AML-193 (cell line): ENCODE data around the gene PIBF1.
"Not testable (repeated sequence)": the region's sequence is repeated elsewhere in the genome, so short reads cannot be mapped to it uniquely, and the experiment has no call there.

Source experiments
- DNase-seq, 2 experiments: peaks; one replicate each; lab custom pipeline; 2025; lab: John Stamatoyannopoulos, UW

The PIBF1 gene

DNA sequence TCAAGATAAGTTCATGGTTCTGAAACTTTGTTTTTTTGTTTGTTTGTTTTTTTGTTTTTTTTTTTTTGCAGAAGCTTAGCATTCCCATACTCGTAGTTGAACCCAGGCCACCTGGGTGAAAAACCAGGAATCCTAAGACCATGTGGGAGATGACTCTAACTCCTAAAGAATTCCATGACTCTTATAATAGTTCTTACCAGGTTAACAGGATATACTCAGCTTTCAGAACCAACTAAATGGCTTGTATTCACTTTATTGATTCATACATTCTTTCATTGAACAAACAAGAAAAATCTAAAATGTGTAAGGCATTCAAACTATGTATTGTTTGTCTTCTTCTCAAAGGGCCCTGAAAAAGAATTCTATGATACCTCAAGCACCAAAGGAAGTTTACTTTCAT, 236.4 kb downstream of the PIBF1 start:
- no peak for DNase-seq

DNA sequence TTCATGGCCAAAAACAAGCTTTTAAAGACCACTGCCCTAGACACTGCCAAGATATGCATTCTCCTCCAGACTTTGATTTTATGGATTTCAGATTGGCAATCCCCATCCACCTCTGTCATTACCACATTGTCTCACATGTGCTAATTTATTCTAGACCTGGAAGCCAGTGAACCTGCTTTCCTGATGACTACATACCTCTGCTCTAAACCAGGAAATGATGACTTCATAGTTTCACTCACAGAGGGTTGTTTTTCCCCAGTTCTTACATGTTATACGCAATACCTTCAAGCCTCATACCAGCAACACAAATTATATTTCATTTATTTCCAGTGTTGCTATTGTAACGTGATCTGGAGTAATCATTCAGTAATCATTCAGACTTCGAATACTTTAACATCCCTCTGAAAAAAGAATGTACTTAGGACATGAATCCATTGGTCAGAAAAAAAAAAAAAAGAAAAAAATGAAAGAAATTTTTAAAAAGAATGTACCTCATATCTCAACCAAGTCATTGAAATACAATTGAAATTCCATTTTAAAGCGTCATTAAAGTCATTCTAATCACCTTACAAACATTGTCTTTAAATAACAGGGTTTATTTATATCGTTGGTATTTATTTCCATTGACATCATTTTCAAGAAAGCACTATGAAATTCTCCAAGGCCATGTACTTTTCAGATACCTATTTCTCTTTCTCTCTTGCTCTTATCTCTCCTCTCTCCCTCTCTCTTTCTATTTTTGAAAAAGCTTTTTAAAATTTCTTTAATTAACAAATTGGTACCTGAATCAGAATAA, 243.5 kb downstream of the PIBF1 start:
- DNase-seq: no peak

DNA sequence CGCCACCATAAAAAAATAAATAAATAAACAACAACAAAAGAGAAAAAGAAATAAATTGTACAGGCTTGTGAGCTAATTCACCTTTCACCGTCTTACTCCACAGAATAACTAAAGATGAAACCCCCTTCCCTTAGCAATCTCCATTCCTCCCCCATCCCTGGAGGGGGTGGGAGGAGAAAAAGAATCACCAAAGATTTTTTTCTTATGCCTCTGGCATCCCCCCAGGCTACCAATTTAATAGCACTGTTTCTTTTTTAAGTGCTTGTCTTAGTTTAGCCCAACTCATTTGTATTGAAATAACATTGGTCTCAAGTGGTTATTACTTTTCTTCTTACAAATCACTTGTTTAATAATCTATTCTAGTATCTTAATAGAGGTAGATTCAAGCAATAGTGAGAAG, 253.0 kb downstream of the PIBF1 start:
- DNase-seq: no peak

DNA sequence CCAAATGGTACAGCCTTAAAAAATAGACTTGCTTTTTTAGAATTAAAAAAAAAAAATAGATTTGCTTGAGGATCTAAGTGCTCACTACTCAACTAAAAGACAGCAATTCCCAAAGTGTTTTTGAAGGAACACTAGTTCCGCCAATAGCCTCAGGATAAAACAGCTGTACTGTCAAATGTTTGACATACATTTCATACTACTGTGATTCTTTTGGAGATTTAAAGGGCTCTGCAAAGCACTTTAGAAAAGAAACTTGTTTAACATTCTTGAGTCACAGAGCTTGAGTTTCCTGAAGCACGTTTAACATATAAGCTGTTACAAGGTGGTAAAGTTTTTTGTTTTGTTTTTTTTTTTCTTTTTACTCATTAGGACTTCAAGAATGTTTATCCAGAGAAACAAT, 253.7 kb downstream of the PIBF1 start:
- DNase-seq: no peak

DNA sequence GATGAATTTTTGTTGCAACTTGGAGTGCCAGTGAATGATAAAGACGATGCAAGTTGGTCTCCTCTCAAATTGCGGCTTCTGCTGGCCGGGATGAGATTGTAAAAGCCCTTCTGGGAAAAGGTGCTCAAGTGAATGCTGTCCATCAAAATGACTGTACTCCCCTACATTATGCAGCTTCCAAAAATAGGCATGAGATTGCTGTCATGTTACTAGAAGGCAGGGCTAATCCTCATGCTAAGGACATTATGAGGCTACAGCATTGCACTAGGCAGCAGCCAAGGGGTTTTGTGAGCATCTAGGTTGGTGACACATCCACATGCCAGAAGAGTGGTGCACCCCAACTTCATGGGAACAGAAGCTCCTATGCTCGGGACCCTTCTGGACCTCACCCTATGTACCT, 254.6 kb downstream of the PIBF1 start:
- DNase-seq: no peak

DNA sequence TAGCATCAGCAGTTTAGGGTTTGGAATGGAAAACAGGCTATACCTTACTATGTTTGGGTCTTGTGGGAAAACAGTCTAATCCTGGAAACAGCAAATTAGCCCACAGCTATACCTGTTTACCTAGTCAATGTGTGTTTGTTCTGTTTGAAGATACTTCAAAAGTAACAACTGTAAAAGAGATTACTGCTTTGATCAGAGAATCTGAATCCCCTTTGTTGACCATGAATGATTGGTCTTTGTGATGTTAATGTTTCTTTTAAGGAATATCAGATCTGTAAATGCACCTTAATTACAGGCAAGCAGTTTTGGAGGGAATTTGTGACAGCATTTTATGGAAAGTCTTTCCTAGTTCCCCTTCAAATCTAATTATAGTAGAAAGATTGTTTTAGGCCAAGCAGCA, 256.1 kb downstream of the PIBF1 start:
- no peak for DNase-seq

DNA sequence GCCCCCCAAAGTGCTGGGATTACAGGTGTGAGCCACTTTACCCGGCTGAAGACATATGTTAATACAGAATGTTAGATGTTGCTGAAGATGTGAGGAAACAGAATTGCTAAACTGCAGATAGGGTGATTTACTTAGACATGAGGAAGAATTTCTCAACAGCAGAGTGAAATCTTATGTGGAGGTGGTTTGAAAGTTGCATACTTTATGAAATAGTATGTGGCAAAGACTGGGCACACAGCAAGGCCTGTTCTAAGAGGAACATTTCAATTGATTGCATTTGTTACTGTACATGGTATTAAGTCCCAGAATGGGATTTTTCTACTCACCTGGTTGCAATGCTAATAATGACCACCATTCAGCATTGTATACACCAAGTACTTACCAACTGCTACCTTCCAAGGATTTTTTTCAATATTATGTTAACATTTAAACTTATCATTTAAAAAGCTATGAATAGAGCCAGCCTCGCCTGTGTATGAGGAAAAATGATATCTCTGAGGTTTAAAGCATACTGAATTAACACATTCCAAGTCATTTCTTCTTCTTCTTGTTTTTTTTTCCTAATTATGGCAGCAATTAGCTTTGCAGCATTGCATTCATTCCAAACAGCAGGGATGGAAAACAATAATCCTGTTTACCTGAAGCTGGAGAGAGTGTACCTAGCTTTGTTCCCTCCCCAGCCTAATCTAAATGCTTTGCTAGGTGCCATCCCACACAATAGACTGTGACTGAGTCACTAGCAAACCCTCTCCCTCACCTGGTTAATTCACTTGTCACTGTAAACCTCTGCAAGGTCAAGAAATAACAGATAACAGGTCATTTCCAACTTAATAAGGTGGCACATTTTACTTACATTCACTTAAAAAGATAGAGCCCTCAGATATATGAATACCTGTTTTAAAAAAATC, 257.5 kb downstream of the PIBF1 start:
- peak; percentile 87 to 89 for DNase-seq

DNA sequence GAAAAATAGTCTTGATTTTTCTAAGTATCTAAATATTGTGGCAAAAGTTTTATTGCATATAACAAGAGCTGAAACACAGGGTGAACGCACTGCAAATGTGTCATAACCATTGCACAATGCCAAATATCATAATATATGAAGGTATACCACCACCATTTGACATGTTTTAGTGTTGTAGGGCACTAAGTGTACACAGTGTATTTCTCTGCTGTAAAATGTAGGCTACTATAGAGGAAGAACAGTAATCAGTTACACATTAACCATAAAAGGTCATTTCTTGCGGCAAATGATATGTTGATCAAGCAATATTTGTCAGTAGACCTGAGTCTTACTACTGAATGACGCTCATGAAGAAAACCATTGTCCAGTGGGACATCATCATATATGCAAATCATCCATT, 258.6 kb downstream of the PIBF1 start:
- no peak for DNase-seq

DNA sequence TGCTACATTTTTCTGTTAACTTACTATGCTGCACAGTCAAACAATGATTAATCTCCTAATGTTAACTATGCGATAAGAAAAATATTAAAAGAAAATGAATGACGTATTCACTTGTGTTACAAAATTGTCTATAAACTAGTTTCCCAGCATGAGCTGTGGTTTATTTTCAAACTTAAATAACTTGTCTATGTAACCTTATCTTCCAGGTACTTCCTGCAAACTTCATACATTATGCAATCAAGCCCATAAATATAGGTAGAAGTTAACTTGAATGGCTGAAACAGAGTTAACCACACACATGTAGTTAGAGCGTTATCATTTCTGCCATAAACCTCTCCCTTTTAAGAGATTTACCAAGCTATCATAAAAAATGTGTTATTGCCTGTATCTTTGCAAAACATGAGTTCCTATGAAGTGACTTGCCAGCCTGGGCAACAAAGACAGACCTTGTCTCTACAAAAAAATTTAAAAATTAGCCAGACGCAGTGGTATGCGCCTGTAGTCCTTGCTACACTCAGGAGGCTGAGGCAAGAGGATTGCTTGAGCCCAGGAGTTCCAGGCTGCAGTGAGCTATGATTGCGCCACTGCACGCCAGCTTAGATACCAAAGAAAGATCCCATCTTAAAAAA, 259.1 kb downstream of the PIBF1 start:
- DNase-seq: no peak

DNA sequence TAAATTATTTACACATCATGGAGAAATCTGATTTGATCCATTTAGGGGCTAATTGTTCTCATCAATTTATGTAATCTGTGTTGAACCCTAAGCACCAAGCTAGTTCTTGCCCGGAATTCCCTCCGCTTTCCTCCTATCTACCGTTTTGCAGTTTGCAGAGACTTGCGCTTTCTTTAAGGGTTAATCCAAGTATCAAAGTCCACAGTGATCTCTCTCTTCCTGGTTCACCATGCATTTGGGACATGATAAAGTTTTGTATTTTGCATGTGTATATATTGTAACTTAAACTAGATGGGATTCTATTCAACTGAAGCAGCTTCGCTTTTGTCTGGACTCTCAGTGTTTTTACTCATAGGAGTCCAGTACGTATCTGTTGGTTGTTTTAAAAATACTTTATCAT, 263.1 kb downstream of the PIBF1 start:
- no peak for DNase-seq

DNA sequence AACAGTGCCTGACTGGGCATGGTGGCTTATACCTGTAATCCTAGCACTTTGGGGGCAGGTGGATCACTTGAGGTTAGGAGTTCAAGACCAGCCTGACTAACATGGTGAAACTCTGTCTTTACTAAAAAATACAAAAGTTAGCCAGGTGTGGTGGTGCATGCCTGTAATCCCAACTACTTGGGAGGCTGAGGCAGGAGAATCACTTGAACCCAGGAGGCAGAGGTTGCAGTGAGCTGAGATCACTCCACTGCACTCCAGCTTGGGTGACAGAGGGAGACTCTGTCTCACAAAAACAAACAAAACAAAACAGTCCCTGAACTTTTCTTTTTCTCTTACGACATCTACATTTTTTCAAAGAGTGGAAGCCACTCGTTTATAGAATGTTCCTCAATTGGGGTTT, 266.7 kb downstream of the PIBF1 start:
- DNase-seq: not testable (repeated sequence)

DNA sequence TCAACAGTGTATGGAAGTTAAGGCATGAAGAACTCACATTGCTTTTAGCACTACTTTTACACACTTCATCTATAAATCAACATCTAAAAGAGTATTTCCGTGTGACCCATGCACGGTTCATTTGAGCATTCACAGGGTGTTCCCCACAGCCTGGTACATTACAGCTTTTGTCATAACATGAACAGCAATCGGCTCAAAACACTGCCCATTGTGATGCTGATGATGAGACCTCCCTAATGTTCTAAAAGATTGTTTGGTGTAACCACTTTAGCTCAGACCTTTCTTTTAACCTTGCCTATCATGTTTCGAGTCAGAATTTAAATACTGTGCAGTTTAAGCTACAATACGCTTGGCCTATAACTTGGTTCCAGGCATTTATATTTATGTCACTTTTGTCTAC, 272.8 kb downstream of the PIBF1 start:
- DNase-seq: no peak

DNA sequence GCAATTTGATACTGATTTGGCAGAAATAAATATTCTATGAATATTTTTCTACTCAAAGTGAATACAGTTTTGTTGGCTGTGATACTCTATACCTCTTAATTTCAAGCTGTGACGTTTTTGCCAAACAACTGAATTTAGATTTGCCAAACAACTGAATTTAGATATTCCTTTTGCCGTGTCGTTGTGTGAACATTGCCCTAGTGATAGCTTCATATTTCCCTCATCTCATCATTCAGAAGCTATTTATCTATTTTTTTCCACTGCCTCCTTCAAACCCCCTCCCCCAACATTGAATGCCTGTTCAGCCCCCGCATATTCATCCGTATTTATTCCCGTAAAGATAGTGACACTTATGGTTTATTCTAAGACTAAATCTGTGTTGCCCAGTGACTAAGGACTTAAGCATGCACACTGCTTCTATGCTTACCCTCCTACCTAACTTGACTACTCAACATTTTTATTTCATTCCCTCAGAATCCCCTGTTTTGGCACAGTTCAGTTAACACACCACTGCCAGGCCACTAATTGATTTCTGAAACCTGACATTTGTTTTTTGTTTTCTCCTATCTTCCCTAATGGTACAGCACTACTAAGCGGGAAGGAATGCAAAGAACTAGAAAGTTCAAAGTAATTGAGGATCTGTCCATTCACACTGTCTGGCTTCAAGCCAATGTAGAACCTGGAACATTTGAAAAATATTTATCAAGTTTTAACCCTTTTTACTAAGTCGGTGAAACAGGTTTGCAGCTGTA, 274.1 kb downstream of the PIBF1 start:
- no peak for DNase-seq

DNA sequence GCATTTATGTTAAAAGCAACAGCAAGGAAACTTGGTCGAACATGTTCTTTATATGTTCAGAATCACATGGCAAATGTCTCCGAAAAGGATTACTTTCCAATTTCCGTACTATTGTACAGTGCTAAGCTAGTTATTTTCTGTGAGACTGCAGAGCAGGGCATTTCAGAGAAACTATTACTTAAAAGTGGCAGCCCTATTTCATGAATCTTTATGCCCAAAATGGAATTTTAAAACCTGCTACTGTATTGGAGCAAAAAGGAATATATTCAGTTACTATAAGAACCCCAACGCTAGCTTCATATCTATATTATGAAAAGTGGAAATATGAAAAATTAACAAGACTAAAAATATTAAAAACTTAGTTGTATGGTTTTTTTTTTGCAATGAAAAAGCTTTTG, 274.6 kb downstream of the PIBF1 start:
- DNase-seq: no peak

DNA sequence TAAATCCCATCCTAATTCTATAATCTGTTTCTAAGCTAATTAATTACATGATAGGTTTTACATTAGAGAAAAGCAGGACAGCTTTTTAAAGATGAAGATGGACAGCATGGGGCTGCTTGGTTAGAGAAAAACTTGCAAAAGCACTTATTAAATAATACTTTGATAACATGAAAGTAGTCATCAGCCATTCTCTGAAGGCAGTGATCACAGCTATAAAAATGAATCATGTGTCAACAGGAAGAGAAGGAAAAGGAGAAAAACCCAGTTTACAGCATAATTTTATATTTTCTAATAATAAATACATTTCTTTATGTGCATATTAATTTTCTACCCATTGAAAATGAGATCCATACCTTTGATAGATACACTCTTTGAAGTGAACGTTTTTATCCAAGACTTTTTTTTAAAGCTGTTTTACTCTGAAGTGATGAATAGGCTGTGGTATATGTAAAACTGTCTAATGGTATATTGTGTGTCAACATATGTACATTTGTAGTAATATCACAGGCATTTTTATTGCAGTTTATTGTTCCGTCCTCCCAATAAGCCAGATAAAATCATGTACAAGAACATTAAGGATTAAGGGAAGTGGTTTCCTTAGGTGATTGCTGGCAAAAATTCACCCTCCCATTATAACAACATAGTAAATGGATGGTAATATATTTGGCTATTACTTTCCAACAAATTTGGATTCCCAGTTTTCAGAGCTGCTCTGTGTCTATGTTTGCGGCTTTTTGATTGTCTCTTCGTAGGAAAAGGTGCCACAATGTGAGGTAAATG, 275.5 kb downstream of the PIBF1 start:
- no peak for DNase-seq

DNA sequence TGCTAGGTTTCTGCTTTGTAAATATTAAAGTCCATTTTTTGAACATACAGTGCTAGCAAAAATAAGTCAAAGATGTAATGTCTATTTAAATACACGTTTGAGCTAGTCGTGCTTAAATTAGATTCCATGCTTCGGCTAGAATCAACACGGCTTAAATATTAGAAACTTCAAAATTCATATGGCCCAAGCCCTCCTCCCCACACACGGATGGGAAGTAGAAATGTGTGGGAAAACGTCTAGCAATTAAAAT, 276.1 kb downstream of the PIBF1 start:
- DNase-seq: no peak

DNA sequence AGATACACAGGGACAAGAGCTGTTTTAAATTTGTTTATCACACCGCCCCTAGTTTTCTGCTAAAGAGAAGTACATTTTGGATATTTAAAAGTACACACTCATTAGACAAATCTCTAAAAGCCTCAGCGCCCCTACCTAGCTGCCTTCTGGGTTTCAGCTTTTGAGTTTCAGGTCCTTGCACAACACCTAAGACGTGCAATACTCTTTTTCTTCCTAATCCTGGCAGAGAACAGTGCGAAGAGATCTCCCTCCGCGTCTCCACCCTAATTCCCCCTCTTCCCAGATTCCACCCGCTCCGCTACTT, 276.5 kb downstream of the PIBF1 start:
- DNase-seq: no peak

DNA sequence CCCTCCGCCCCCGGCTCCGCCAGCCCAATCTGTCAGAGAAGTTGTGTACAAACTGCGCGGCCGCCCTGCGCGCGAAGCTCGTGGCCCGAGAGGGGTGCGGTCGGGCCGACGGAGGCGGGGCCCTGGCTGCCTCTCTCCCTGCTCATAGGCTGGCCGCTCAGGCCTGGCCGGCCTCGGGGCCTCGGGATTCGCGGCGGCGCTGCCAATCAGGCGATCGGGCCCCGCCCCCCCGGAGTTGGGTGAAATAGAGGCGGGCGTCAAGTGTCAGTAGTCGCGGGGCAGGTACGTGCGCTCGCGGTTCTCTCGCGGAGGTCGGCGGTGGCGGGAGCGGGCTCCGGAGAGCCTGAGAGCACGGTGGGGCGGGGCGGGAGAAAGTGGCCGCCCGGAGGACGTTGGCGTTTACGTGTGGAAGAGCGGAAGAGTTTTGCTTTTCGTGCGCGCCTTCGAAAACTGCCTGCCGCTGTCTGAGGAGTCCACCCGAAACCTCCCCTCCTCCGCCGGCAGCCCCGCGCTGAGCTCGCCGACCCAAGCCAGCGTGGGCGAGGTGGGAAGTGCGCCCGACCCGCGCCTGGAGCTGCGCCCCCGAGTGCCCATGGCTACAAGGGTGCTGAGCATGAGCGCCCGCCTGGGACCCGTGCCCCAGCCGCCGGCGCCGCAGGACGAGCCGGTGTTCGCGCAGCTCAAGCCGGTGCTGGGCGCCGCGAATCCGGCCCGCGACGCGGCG, 277.0 kb downstream of the PIBF1 start, which contains the start of gene KLF5:
Gene KLF5 (plus strand): TSS at position 270 of the 724 bp plus-strand sequence. CDS start 323 bp downstream, at position 593.
- no peak for DNase-seq

DNA sequence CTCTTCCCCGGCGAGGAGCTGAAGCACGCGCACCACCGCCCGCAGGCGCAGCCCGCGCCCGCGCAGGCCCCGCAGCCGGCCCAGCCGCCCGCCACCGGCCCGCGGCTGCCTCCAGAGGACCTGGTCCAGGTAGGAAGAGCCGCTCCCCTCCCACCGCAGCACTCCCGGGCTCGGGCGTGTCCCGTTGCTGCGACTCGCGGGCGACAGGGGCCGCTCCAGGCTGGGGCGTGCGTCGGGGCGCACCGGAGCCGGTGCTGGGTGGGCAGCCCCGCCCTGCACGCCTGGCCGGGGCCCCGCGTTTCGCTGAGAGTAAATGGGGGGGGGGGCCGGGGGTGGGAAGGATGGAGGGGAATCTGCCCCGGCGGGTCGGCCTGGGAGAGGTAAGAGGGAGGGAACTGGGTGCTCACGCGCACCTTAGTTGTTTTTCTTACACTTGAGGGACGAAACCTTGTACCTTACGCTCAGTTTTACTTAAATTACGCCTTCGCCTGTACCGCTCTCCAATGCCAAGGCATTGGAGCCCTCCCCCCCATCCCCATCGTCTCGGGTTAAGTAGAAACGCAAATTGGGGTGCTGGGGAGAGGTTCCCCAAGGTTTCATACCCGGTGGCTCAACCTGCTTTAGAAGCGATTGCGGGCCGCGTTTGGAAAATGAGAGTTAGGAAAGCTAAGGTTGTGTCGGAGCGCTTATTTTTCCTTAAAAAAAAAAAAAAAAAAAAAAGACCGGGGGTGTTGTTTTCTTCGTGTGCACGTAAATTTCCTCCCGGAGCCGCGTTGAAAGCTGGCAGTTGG, 277.7 kb downstream of the PIBF1 start:
- no peak for DNase-seq
